ENCODE results near the gene TCF7L1. TPM values are rescaled to one million over a fixed set of nuclear protein-coding genes. Genes with fewer than 3 reads are reported as not detected.

Gene TCF7L1
- total RNA-seq, 1 donor from 2014 or later = 48.3 TPM

GRCh38 chr2:85355521-85355920, 222.3 kb downstream of the TCF7L1 start:
- no peak for TF ChIP-seq CTCF (IDR thresholded peaks at IDR 0.05; ENCODE audit: unreplicated experiment)
- no peak for DNase-seq (ENCODE audit: low spot score in 2 of 2, unreplicated experiment in 2 of 2)
- Mint-ChIP-seq H3K9me3 (no peaks in the 10 kb centered on the region), H3K4me1 (peaks cover 24% of the 10 kb centered on the region), H3K27ac (peak overlapping the region; percentile 79), H3K27me3 (ENCODE audit: low read depth) (no peaks in the 10 kb centered on the region), H3K4me3 (peak overlapping the region; percentile 98), H3K36me3 (peaks cover 13% of the 10 kb centered on the region)

GRCh38 chr2:85356186-85356585, 223.0 kb downstream of the TCF7L1 start:
- no peak for TF ChIP-seq CTCF (IDR thresholded peaks at IDR 0.05; ENCODE audit: unreplicated experiment)
- H3K27ac Mint-ChIP-seq = no peak overlapping the region
- DNase-seq (ENCODE audit: low spot score in 2 of 2, unreplicated experiment in 2 of 2) = no peak
- H3K36me3 Mint-ChIP-seq = peaks cover 8% of the 10 kb centered on the region
- H3K9me3 Mint-ChIP-seq = no peaks in the 10 kb centered on the region
- no peaks in the 10 kb centered on the region for H3K27me3 Mint-ChIP-seq (ENCODE audit: low read depth)
- H3K4me3 Mint-ChIP-seq = peak overlapping the region; percentile 98
- peaks cover 24% of the 10 kb centered on the region for H3K4me1 Mint-ChIP-seq

GRCh38 chr2:85357736-85358135, 224.5 kb downstream of the TCF7L1 start:
- peaks cover 22% of the 10 kb centered on the region for H3K4me1 Mint-ChIP-seq
- TF ChIP-seq CTCF (IDR thresholded peaks at IDR 0.05; ENCODE audit: unreplicated experiment) = no peak

More at GRCh38 chr2:85357736-85358135, 224.5 kb downstream of the TCF7L1 start:
- Mint-ChIP-seq H3K27me3 (ENCODE audit: low read depth) (no peaks in the 10 kb centered on the region), H3K27ac (no peak overlapping the region), H3K36me3 (peaks cover 15% of the 10 kb centered on the region), H3K4me3 (no peak overlapping the region), H3K9me3 (no peaks in the 10 kb centered on the region)
- no peak for DNase-seq (ENCODE audit: low spot score in 2 of 2, unreplicated experiment in 2 of 2)

Other genes with a start within 250 kb of the TCF7L1 start
- gene TMSB10, start 227.7 kb upstream of the TCF7L1 start, total RNA-seq = 1,288 to 1,313 TPM (median 1,289 TPM) in 3 replicates
- 62.2 to 63.9 TPM (median 63.5 TPM) in 3 replicates for gene KCMF1, start 162.2 kb upstream of the TCF7L1 start, total RNA-seq
- gene TGOLN2, start 194.6 kb downstream of the TCF7L1 start, total RNA-seq = 59.0 to 62.5 TPM (median 59.2 TPM) in 3 replicates
- gene RETSAT, start 221.1 kb downstream of the TCF7L1 start, total RNA-seq = 21.5 to 27.4 TPM (median 23.4 TPM) in 3 replicates
- gene ELMOD3, start 221.4 kb downstream of the TCF7L1 start, total RNA-seq = 23.2 to 25.2 TPM (median 24.5 TPM) in 3 replicates

Data from mesothelial cell of epicardium (in vitro differentiated cells).